Right forelimb (tissue), 1 donor: ENCODE measurements around the gene AMN.
"Not testable (repeated sequence)": the region's sequence is repeated elsewhere in the genome, so short reads cannot be mapped to it uniquely, and the experiment has no call there.

ENCODE experiments used
- DNase-seq: peaks from one replicate; pipeline ENCODE4 v3.0.0-alpha.2; 2018

AMN gene

DNA sequence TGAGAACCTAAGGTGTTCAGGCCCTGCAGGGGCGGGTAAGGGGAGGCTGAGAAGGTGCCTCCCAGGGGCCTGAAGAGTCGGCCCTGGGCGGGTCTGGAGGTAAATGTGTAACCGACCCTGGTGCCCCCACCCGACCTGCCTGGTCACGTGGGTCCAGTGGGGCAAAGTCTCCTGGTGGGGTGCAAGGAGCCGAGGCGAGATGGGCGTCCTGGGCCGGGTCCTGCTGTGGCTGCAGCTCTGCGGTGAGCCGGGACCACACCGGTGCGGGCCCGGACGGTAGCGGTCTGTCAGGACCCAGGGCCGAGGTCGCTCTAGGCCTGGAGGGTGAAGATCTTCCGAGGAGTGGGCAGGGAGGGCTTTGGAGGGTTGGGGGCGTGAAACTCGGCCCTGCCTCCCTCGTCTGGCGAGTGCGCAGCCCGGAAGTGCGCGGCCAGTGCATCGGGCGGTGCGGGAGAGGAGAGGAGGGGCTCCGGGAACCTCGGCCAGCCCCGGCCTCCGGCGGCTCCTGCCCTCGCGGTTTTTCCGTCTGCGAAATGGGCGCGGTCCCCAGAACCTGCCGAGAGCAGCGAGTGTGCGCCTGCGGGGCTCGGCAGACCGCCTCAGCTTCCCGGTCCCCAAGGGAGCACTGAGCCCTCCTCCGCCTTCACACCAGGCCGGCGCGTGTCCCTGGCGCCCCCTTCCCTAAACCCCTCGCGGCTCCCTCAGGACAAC, at the start of gene AMN:
Gene AMN, plus strand, starts transcription at position 174 of the 711 bp plus-strand sequence. Its CDS starts 26 bp downstream, at position 200.
- no peak for DNase-seq

DNA sequence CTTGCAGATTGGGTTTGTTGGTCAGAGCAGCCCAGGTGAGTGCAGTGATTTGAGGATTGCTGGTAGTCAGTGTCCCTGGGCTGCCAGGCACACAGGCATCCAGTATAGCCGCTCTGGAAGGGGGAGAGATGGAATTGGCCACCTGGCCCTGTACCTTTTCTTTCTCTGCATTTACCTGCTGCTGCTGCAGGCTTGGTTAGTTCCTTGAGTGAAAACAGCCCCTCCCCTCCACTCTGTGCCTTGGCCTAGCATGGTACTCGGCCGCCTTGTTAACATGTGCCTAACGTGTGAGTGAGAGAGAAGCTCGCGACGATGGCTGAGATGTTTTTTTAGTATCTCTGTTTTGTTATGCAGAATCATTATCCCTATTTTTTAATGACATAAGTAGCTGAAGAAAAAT, 49.3 kb upstream of the AMN start:
- DNase-seq: no peak

DNA sequence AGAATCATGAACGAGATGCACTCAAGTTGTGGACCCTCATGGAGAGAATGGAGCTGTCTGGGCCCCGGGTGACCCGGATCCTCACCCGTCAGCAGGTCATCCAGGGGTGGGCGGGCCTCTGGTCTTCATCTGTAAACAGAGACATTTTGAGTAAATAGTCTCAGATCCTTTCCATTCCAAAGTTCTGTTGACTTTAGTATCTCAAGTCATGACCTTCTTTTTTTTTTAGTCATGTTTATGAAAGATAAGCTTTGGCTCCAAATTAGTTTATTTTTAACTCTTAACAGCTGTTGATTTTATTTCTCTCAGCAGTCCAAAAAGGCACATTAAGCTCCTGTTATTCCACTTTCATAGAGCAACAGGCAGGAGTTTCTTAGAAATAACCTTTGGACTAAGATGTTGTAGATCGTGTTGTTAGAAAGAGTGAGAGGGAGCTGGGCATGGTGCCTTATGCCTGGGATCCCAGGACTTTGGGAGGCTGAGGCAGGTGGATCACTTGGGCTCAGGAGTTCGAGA, 48.9 kb upstream of the AMN start:
- DNase-seq: no peak

DNA sequence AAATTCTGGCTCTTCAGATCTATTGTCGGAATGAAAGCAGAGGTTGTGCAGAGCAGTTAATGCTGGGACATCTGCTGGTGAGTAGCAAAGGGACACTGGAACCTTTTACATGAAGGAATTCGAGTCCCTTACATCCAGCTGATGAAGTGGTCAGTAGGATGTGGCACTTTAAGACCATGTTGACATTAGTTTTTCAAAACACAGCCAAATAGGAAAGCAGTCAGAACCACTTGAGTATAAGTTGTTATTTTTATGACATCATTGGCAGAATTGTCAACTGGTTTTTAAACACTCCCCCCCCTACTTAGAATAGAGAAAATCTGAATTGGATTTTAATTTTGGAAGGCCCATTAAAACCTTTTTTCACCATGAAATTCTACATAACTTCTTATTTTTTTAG, 46.8 kb upstream of the AMN start:
- DNase-seq: no peak

DNA sequence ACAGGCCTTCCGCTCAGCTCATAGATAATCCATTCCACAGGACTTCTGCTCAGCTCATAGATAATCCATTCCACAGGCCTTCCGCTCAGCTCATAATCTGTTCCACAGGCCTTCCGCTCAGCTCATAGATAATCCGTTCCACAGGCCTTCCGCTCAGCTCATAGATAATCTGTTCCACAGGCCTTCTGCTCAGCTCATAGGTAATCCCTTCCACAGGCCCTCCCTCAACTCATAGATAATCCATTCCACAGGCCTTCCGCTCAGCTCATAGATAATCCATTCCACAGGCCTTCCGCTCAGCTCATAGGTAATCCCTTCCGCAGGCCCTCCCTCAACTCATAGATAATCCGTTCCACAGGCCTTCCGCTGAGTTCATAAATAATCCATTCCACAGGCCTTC, 45.0 kb upstream of the AMN start:
- not testable (repeated sequence) for DNase-seq

DNA sequence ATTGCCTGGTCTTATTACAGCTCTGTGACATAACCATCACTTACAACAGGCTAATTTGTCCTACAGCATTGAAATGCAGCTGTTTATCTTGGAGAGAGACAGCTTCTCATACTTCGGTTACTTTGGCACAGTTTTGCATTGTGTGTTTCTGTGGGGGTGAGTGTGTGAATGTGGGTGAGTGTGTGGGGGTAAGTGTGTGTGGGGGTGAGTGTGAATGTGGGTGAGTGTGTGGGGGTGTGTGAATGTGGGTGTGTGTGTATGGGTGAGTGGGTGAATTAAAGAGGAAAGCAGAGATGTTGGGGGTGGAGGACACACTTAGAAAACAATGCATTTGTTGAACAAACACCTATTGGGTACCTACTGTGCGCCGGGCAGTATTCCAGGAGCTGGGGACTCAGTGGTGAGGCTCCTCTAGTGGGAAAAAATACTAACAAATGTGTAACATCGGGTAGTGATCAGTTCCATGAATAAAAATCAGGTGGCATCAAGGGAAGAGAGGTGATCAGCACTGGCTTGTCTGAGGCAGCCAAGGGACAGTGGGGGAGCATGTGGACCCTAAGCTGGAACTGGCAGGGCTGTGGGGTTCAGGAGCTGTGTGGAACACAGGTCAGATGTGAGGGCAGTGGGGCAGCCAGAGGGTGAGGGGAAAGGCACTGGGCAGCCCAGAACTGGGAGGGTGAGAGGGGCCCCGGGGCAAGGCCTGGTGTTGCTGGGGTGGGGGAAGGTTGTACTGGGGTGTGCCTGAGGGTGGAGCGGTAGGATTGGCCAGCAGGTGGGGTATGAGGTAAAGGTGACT, 44.1 kb upstream of the AMN start:
- no peak for DNase-seq

DNA sequence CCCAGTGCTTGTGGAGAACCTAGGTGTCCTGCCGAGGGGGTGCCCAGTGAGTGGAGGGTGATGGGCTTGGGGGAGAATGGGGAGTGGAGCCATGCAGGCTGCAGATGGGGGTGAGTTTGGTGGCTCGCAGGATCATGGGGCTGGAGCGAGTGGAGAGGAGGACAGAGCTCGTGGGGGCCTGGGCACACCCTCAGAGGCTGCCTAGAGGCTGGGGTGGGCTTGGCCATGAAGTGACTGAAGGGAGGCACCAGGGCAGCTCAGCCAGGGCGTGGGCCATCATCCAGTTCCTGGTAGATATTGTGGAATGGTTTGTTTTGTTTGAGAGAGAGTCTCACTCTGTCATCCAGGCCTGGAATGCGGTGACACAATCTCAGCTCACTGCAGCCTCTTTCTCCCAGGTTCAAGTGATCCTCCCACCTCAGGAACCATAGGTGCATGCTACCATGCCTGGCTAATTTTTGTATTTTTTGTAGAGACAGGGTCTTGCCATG, 43.4 kb upstream of the AMN start:
- DNase-seq: no peak

DNA sequence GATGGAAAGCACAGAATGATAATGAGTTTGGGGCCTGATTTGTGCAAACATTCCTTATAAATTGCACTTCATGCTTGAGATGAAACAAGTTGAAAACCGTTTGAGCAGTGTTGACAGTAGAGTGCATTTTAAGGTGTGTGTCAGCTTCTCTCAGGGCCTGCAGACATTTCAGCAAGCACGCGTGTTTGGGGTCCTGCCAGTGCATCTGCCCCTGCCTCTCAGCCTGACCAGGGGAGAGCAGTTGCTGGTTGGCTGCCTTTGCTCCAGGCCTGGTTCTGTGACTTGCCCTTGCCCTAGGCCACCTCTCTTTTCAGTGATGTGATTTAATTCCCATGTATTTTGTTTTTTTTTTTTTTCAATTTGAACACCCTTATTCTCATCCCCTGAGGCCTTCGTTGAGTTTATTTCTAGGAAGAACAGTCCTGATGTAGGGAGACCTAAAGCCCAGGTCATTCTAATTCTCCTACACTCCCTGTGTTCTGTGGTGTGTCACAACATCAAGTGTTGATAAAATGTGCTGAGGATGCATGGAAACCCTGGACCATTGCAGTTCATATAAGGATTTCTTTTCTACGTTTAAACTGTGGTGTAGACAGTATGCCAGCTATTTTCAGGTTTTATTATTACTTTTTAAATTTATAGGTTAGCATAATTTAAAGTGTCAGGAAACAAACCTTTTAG, 40.1 kb upstream of the AMN start:
- DNase-seq: peak; percentile 56

DNA sequence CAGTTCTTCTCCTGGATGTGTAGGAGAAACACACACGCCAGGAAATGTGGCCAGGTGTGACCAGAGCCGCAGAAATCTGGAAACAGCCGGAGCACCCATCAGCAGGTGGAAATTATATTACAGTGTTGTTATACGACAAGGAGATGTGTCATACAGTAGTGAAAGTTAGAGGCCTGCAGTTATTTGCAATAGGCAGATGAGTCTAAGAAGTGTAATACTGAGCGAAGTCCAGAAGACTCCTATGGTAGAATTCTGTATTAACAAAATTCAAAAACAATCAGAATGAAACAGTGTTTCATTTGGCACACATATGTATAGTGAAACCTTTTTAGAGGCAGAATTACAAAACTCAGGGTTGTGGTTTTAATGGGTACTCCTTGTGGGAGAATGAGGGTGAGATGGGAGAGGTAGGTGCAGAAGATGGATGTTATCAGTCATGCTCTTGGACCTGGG, 39.3 kb upstream of the AMN start:
- no peak for DNase-seq

DNA sequence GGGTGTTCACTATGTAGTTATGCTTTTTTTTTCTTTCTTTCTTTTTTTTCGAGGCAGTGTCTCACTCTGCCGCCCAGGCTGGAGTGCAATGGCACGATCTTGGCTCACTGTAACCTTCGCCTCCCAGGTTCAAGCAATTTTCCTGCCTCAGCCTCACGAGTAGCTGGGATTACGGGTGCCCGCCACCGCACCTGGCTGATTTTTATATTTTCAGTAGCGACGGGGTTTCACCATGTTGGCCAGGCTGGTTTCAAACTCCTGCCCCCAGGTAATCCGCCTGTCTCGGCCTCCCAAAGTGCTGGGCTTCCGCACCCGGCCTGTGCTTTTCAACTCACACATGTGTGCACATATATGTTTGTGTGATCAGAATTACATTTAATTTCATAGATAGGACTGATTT, 38.9 kb upstream of the AMN start:
- no peak for DNase-seq

DNA sequence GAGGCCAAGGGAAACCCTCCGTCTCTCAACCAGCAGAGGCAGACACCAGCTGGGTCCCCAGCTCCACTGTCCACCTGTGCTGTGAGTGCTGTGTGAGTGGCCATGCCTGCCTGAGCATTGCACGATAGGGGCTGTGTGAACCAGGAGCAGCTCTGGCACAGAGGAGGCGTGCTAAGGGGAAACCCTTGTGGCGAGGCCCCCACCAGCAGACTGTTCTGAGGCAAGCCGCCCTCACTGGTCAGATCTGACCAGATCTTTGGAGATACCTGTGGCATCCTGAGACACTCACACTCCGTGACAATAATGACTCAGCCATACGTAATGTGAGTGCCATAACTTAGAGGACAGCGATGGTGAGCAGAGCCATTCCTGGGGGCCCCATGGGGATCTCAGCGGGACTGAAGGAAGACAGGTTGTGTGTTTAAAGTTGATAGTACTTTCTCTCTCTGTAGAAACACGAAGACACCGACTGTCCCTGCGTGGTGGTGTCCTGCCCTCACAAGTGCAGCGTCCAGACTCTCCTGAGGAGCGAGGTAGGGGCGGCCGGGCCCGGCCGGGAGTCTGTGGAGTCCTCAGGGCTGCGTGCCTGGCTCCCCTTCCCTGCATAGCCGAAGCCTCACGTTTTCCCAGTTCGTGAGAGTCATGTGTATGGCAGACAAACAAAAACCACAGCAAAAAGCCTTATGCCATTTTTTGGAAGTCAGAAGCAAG, 36.6 kb upstream of the AMN start:
- no peak for DNase-seq

DNA sequence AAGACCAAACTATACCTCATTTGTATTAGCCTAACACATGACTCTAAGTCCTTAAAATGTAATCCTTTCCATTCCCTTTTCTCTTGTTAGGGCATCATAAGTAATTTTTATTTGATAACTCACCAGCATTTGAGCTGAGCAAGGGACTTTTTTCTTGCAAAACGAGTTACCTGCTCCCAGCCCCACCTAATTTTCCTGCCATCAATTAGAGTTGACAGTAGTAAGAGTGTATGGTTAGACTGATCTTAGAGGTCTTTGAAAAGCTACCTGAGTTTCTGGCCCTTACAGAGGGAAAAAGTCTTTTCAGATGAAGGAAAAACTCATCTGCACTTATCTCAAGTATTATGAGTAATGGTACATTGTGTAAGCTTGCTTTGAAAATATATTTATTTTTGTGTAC, 33.7 kb upstream of the AMN start:
- no peak for DNase-seq

DNA sequence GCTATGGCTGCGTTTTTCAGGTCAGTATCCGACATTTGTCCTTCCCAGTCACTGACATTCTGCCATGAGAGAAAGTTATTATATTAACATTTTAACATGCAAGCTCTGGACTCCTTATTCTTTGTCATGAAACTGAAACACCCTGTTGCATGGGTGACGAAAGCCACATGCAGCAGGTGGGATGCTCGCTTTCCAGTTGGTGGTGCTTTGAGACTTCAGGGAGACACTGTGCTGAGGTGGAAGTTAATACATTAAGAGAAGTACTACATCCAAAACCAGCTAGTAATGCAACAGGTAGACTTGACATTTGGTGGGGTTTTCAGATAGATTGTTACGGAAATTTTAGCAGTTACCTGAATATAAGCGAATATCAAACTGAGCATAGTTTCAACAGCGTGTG, 32.8 kb upstream of the AMN start:
- DNase-seq: no peak

DNA sequence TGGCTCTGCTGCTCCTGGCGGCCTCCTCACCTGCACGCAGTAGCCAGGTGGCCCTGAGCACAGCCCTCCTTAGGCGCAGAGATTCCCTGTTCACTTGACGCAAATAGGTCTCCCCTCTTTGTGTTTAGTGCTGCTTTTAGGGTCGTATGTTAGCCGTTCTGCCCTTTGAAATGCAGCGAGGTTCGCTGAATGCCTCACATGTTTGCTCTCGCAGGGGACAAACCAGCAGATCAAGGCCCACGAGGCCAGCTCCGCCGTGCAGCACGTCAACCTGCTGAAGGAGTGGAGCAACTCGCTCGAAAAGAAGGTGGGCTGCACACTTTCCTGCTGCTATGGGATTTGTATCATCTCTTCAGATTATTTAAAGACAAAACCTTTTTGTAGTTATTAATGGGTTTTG, 31.4 kb upstream of the AMN start:
- no peak for DNase-seq

DNA sequence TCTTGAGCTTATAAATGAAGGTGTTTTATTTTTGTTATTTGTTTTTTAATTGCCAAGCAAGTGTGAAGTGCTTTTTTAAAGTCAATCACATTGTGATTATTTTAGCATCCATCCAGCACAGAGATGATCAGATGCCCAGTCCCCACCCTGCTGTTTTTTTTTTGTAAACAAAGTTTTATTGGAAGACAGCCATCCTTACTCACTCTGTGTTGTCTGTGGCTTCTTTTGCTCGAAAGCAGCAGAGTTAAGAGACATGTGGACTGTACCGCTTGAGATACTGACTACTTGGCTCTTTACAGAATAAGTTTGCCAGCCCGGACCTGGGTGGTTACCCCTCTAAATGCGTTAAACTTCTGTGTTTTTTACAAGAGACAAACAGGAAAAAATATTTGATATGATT, 30.9 kb upstream of the AMN start:
- DNase-seq: no peak

DNA sequence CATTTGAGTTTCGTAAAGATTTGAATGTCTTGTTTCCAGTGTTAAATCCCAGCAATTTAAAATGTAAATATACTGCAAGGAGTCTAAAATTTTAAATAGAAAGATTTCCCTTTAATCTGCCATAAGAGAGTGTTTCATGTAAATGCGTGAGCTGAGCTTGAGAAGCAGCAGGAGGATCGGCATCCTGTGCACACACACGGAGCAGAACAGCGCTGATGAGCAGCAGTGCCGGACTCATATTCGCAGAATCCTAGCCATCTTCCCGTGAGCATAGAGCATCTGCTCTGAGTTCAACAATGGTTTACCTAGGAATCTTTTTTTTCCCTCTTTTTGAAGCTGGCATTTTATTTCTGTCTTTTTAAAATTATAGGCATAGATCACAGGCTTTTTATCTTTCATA, 29.8 kb upstream of the AMN start:
- DNase-seq: no peak

DNA sequence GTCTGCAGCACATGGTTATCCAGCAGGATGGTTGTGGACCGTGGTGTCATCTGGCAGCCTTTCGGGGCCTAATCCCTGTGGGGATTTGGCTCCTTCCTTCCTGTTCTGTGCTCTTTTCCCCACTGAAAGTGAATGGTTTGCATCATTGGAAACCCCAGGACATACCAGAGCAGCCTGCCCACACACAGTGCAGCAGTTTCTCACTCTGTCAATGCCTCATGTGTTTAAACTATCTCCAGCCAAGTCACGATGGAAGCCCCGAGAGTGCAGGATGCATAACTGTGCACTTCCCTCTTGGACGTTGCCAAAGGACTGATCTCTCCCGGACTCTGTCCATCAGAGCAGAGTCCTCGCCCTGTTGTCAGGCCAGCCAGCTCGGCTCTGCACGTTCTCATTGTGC, 29.0 kb upstream of the AMN start:
- DNase-seq: peak; percentile 59

DNA sequence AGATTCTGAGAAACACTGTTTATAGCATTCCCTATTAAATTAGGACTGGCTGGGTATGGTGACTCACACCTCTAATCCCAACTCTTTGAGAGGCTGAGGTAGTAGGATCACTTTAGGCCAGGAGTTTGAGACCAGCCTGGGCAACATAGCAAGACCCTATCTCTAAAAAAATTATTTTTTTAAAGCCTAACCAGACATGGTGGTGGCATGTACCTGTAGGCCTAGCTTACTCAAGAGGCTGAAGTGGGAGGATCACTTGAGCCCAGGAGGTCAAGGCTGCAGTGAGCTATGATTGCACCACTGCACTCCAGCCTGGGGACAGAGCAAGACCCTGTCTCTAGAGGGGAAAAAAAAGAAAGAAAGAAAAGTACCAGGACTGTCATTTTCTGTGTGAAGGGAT, 25.7 kb upstream of the AMN start:
- not testable (repeated sequence) for DNase-seq

DNA sequence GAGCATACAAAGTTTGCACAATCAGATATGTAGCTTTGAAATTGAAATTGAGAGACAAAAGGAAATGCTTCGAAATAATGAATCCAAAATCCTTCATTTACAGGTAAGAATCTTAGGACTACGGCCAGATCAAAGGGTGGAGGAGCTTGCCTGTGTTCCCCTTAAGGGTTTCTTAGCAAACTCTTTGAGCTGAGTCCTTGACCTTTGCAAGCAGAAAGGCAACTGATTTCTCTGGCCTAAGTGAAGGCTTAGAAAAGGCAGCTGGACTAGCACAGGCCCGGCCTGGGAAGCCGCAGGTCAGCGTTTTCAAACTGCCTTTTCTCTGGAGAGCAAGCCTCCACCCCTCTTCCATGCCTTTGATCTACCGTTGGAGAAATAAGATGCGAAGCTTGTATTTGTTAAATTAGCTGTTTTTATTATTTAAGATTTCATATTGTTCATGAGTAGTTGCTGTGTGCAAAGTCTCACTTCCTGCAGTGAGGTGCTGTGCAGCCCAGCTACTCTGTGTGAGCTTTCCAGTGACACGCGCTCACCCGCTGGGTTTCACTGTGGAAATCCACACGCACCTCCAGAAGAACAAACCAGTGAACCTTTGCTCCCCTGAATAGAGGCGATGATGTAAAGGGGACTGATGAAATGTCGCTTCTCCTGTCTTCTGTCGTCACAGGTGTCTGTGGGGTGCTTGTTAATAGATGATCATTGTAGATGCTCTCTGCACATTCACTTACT, 25.0 kb upstream of the AMN start:
- no peak for DNase-seq

DNA sequence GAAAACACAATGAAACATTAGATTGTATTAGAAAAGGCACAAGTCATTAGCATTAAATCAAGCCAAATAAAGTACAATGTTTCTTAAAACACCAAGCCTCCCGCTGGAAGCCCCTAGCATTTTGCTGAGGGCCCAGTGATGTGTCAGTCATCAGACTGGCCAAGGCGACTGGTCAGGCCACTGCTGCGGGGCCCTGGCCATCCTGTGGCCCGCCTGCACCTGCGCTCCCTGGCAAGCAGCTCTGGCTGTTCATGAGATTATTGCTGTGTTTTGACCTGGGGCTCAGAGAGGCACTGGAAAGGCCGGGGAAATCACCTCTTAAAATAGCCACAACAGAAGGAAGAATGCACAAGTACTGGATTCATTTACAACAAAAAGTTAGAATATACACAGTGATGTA, 24.2 kb upstream of the AMN start:
- DNase-seq: no peak

DNA sequence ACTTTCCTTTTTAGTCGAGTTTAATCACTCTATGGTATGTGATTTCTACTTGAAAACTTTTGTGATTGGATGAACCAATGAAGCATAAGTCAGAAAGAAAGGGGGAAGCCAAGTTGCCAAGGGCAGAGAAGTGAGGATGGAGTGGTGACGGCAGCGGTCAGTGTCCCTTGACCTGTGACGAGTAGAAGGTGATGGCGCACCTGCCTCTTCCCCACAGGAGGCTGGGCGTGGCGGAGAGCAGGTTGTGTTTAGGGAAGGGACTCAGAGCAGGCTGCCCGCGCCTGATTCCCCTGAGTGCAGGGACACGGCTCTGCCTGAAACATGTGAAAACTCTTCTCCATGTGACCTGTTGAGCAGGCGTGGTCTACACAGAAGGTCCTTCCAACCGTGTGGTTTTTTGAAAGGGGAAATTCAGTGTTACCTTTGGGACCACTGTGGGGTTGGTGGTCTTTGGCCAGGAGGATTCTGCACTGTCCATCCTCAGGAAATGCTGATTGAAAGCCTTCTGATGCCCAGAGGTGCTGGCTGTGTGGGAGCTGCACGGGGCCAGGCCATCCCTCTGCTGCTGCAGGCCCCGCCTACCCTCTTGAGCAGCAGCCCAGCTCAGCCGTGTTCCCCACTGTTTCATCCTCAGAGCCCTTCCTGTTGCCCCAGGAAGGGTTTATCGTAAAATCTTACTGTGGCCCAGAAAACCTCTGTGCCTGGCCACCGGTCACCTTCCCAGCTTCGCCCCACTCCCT, 23.5 kb upstream of the AMN start:
- no peak for DNase-seq
